CD4-positive, alpha-beta T cell treated with Interleukin-17A for 4 hours (primary cell): Measurements from ENCODE around the gene TMEM150B.

Experiments
- DNase-seq: peaks from one replicate; pipeline ENCODE4 v3.0.0-alpha.2; 2020; ENCODE audit warnings: mixed read lengths

TMEM150B gene

DNA sequence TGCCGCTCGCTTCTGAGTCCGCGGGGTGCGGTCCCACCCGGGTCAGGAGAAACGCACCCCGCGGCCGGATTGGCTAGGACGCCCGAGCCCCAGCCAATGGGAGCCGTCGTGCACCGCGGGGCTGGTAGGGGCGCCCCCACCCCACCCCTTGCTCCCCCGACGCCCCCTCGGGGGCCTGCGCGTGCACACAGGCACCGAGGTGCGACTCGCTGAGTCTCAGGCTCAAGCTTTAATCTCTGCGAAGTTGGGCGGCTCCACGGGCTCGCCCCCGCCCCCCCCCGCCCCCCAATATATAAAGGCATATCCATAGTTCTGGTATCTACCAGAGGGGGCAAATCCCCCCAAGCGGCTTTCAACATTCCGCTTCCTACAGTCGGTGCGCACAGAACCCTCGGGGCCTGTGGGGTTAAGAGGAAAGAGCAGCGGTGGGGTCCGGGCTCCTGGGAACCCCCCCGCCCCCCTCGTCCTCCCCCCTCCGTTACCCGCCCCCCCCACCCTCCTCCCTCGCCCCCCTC lies 29.6 kb upstream of the TMEM150B start, which contains the start of gene COX6B2:
TSS of gene COX6B2 (minus strand) at position 22 of the 515 bp plus-strand sequence. CDS start 198 bp downstream, outside the sequence.
- peak; percentile 11 for DNase-seq

DNA sequence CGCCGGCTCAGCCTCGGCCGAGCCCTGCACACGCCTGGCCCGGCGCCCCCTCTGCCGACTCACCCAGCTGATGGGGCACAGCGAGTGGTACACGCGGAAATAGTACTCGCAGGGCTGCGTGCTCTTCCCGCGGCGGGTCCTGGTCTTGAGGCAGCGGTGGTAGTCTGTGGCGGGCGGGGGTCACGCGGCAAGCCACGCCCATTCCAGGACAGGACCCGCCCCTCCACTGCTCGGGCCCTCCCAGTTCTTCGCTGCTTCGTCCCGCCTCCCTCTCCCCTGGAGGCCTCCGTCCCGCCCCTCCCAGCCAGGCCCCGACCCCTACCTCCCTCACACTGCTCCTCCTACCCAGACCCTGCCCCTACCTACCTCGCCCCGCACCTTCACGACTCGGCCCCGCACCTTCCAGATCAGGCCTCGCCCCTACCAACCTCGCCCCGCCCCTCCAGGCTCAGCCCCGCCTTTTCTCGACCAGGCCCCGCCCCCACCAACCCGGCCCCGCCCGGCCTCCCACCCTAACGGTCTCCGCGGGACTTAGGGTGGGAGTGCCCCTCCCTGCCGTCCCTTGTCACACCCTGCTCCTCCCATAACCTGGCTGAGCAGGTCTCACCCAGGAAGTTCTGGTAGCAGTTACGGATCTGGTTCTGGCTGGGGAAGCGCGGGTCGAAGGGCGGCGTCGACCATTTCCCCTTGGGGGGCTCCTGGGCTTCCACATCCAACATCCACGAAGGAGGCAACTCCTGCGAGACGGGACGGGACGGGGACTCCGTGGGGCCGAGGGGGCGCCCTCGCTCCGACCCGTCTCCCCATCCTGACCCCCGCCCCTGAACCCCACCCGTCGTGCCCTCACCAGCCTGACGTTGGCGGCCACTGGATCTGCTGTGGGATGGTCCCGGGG lies 28.9 kb upstream of the TMEM150B start:
- DNase-seq: peak; percentile 68

DNA sequence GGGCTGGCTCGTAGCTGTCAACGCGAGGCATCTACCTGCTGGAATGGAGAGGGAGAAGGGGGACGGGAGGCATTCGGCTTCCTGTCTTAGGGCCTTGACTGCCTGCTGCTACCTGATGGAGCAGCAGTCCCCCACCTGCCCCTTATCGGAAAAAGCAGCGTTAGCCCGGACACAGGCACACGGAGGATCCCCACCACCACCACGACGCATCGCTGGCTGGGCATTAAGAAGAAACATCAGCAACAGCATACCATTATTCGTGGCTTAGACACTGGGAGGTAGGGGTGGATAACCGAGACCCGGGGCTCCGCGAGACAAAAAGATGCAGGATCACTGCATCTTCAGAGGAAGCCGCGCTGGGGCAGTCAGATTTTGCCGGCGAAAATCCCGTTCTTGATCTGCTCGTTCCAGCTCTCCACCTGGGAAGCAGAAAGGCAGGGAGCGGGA lies 28.2 kb upstream of the TMEM150B start:
- DNase-seq: peak; percentile 10

- no peak for DNase-seq
These were observed 27.5 kb upstream of the TMEM150B start for GRCh38 chr19:55352549-55353145.

- DNase-seq: no peak
These were observed 26.9 kb upstream of the TMEM150B start for GRCh38 chr19:55352040-55352439.

DNA sequence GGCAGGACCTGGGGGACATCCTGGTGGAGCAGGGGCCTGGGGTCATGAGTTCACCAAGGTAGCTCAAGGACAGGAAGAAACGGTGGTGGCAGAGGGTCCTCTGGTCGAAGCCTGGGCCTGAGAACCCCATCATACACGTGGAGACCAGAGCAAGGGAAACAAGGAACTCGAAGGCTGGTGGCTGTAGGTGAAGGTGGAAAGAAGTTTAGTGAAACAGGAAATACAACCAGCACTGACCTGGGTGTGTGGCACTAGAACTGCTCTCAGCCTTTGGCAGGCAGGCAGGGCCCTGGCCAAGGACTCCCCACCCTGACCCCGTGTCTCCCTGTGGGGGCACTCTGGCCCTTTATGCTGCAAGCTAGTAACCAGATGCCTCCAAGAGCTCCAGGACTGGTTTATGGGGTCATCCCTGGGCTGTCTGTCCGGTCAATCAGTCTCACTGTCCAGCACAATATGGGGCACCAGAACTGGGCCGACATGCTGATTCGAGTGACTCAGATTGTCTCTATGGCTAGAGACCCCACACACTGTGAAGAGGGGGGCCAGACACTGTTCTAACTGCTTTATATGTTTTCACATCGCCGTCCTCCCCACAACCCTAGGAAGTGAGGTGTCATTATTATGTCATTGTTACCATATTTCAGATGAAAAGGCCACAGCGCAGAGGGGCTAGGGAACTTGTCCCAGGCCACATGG lies 25.6 kb upstream of the TMEM150B start:
- no peak for DNase-seq

DNA sequence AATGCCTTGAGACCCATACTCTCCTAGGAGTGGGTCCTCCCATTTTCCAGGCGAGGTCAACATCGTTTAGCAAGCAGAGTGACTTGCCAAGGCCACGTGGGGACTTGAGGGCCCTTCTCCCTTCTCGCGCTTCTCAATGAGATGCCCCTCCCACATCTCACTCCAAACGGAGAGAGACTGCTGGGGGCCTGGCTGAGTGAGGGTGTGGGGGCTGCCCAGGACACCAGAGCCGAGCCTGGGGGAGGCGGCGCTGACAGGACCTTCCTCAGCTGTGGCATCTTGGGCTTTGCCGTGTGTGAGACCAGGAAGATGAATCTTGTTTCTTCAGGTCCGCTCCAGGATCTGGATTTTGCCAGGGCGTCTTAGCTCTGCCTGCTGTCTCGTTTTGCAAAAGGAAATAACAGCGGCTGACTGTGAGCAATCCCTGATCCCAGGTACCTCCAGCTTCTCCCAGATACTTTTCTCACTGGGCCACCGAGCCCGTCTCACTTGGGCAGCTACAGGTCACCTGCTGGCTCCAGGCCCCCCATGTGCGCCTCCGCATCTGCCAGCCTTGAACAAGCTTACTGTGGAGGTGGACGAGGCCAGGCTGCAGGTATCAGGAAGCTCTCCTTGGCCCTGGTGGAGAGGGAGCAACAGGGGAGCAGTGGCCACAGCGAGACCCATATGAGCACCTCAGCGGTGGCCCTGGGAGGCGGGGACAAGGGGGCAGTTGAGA lies 23.3 kb upstream of the TMEM150B start:
- no peak for DNase-seq

DNA sequence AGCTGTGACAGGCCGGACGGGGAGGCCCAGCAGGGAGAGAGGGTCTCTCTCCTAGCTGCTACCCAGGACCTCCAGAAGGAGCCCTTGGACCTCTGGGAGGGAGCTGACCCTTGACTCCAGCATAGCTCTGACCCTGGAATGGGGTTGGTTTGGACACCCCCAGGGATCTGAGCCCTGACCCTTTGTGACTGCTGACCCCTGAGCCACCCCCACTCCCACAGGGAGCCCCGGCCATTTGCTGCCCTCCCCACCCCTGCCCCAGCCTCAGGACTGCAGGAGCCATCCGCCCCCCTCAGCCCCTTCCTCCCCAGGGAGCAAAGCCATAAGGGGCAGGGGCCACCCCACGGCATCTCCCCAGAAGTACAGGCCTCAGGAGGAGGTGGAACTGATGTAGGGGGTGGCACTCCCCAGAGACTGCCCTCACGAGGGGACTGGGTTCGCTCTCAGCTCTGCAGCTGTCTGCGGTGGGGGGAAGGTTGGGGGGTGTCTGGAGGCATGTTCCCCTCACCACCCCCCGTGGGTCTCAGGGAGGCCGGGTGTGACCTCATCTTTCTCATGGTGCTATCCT lies 22.4 kb upstream of the TMEM150B start:
- DNase-seq: no peak

DNA sequence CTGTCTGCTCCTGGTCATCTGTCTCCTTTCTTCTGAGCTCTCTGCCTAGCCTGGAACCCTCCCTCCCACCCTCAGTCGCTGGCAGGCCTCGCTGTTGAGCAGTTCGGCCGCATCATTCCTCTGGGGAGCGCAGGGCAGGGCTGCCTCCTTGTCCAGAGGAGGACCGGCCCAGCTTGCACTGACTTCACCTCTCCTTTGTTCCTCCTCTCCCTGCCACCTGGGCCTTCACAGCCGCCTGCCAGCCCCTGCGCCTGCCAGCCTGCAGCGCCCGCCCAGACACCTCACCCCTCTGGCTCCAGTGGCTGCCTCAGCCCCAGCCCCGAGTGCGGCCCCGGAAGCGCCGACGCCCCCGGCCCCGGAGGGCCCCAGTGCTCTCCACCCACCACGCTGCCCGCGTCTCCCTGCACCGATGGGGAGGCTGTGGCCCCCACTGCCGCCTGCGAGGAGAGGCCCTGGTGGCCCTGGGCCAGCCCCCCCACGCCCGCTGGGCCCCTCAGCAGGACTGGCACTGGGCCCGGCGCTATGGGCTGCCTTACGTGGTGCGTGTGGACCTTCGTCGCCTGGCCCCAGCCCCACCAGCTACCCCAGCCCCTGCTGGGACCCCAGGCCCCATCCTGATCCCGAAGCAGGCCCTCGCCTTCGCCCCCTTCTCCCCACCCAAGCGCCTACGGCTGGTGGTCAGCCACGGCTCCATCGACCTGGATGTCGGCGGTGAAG lies 21.7 kb upstream of the TMEM150B start:
- DNase-seq: no peak

DNA sequence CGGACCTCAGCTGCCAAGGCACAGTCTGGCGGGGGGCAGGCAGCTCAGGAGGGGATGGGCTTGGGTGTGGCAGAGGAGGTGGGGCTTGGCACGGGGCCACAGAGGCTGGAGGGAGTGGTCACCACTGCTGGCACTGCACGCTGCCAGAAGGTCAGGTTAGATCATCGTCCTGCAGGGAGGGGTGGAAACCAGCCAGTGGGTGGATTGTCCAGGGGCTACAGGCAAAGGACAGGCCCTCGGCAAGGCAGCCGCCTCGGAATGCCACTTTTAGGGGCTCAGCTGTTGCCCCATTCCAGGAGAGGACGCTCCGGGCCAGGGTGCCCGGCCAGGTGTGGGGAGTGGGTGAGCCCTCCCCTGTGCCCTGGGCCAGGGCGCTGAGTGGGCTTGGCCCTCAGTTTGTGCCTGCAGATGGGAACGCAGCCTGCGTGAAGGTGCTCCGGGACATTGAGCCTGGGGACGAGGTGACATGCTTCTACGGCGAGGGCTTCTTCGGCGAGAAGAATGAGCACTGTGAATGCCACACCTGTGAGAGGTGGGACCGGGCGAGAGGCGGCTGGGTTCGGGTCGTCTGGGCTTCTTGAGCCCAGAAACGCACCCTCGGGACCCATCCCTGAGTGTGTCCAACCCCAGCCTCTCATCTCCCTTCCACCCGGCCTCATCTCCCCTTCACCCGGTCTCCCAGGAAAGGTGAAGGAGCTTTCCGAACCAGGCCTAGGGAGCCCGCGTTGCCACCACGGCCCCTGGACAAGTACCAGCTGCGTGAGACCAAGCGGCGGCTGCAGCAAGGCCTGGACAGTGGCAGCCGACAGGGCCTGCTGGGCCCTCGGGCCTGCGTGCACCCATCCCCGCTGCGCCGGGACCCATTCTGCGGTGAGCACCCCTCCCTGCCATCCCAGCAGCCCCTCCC lies 20.9 kb upstream of the TMEM150B start:
- no peak for DNase-seq

- DNase-seq: no peak
These were observed 20.1 kb upstream of the TMEM150B start for GRCh38 chr19:55345101-55345817.

- no peak for DNase-seq
These were observed 19.3 kb upstream of the TMEM150B start for GRCh38 chr19:55344444-55344843.

DNA sequence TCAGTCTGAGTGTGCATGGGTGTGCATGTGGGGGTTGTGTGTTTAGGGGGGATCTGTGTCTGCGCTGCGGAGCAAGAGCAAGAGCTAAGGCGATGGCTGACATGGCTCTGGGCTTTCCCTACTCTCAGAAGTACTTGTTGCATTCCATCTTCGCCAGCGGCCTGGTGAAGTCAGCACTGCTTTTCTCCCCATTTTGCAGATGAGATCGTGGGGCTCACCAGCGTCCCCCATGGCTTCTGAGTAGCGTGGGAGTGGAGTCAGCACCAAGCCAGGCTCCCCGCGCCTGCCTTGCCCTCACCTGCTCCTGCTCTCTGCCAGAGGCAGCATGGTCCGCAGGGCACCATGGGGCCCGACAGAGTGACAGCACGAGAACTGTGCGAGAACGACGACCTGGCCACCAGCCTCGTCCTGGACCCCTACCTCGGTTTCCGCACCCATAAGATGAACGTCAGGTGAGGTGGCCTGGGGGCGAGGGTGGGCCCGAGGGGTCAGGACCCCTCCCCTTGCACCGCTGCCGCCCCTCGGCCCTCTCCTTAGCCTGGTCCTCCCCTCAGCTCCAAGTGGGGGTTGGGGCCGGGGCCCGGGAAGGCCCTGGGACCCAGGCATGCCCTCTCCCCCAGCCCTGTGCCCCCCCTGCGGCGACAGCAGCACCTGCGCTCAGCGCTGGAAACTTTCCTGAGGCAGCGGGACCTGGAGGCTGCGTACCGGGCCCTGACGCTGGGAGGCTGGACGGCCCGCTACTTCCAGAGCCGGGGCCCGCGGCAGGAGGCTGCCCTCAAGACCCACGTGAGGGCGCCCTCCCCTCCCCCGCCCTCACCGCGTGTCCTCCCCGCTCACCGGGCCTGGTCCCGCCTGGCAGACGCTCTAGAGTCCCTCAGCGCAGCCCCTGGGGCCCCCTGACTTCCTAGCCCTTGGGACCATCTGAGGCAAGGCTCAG lies 16.7 kb upstream of the TMEM150B start:
- no peak for DNase-seq

GRCh38 chr19:55341171-55341588 lies 16.0 kb upstream of the TMEM150B start:
- DNase-seq: peak; percentile 69

- DNase-seq: peak; percentile 32
These were observed 15.6 kb upstream of the TMEM150B start for GRCh38 chr19:55340784-55341147.

DNA sequence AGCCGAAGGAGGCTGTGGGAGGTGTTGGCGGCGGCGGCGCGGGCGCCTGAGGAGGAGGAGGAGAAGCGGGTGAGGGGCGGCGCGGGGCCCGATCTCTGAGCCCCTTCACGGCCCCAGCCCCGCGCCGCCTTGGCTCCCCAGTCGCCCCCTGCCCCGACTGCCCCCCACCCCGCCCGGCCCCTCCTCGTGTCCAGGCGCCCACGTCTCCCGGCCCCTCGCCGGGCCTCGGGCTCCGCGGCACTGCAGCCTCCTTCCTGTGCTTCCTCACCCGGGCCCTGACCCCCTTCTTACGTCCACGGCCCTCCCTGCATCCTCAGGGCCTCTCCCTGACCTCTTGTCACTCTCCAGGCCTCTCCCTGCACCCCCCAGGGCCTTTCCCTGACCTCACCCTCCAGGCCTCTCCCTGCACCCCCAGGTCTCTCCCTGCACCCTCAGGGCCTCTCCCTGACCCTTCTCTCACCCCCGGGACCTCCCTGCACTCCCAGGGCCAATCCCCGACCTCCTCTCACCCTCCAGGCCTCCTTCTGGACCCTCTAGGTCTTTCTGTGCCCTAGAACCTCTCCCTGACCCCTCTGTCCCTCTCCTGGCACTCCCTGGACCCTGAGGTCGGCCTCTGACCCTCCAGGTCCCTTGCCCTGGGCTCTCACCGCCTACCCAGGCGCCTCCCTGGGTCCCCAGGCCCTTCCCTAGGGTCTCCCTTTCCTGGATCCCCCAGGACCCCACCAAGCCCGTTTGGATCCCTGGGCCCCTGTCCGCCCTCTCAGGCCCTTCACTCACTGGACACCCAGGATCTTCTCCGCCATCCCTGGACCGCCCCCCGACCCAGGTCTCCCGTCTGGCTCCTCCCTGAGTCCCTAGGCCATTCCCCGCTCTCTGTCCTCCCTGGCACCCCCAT lies 15.0 kb upstream of the TMEM150B start:
- no peak for DNase-seq

DNA sequence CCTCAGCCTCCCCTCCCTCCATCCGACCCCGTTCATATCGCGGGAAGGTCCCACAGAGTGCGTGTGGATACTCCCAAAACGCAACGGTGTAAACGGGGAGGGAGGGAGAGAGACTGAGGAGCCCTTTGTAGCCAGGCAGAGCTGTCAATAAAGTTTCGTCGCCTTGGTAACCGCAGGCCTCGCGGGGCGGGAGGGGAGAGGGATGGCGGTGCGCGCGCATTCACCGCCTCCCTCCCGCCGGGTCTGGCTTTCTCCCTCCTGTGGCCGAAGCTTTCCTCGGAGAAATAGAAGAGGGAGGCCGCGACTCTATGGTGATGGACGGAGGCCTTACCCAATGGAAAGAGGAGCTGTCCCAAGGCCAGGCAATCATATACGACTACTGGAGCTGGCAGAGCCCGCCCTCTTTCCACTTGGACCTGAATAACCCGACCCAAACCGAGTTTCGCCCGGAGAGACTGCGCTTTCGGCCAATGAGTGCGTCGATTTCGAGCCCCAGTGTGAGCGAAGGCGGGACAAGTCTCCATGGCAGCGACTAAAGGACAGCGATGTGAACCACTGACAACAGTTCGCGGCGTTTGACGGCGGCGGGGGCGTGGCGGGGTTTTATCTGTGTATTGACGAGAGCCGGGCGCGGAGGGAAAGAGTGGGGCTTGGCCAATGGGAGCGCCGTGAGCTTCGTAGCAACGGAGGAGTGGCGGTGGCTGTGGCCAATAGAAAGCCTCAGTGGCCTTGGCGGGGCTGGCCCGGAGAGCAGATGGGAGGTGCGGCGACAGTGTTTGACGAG lies 14.2 kb upstream of the TMEM150B start, which contains the start of gene KMT5C:
TSS of gene KMT5C (plus strand) at position 772 of the 784 bp plus-strand sequence. CDS start 2,061 bp downstream, outside the sequence.
- peak; percentile 100 for DNase-seq
